WERI-Rb-1 (cell line): ENCODE data around the gene RBCK1.
"Not testable (repeated sequence)": the region's sequence is repeated elsewhere in the genome, so short reads cannot be mapped to it uniquely, and the experiment has no call there.

Source experiments
- DNase-seq: peaks from one replicate; pipeline ENCODE4 v3.0.0-alpha.2; 2020
- H3K27ac ChIP-seq: fragments of 250-450 bp; sonication (Bioruptor Pico); 2 replicates; pipeline ENCODE4 v1.5.1; 2020; ENCODE audit warnings: mild to moderate bottlenecking, moderate library complexity
- H3K27me3 ChIP-seq: fragments of 250-450 bp; sonication (Bioruptor Pico); 2 replicates; pipeline ENCODE4 v1.5.1; 2021; ENCODE audit warnings: mild to moderate bottlenecking, low read depth, moderate library complexity; ENCODE audit not compliant: insufficient read depth, severe bottlenecking
- H3K36me3 ChIP-seq: fragments of 250-450 bp; sonication (Bioruptor Pico); 2 replicates; pipeline ENCODE4 v1.5.1; 2020; ENCODE audit warnings: mild to moderate bottlenecking, moderate library complexity
- H3K4me3 ChIP-seq: 2 replicates; pipeline ENCODE4 v1.5.1; 2011; ENCODE audit warnings: low read depth, mild to moderate bottlenecking, control low read depth, low read length
- H3K9me3 ChIP-seq: fragments of 250-450 bp; sonication (Bioruptor Pico); 2 replicates; pipeline ENCODE4 v1.5.1; 2021; ENCODE audit warnings: mild to moderate bottlenecking, moderate library complexity; ENCODE audit not compliant: severe bottlenecking
- TF ChIP-seq, protein P1 (sequence below): IDR thresholded peaks from 2 replicates; pipeline ENCODE4 v1.5.1; 2011; ENCODE audit warnings: low read depth, mild to moderate bottlenecking, control low read depth, inconsistent platforms, low read length

The RBCK1 gene

DNA sequence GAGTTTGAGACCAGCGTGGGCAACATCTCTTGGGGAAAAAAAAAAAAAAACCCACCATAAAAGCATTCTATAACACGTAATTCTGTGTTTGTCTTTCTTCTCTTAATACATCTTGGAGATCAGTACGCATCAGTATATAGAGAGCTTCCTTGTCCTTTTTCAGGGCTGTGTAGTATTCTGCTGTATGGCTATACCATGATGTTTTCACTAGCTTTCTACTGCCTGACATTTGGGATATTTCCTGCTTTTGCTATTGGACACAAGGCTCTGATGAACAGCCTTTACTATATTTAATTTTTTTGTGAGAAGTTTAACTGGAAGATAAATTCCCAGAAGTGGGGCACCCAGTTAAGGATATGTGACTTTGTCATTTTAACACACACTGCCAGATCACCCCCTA lies 20.6 kb upstream of the RBCK1 start:
- TF ChIP-seq, protein P1, sequence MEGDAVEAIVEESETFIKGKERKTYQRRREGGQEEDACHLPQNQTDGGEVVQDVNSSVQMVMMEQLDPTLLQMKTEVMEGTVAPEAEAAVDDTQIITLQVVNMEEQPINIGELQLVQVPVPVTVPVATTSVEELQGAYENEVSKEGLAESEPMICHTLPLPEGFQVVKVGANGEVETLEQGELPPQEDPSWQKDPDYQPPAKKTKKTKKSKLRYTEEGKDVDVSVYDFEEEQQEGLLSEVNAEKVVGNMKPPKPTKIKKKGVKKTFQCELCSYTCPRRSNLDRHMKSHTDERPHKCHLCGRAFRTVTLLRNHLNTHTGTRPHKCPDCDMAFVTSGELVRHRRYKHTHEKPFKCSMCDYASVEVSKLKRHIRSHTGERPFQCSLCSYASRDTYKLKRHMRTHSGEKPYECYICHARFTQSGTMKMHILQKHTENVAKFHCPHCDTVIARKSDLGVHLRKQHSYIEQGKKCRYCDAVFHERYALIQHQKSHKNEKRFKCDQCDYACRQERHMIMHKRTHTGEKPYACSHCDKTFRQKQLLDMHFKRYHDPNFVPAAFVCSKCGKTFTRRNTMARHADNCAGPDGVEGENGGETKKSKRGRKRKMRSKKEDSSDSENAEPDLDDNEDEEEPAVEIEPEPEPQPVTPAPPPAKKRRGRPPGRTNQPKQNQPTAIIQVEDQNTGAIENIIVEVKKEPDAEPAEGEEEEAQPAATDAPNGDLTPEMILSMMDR: no peak
- H3K9me3 ChIP-seq: no peaks in the 10 kb centered on the region
- no peak overlapping the region for H3K4me3 ChIP-seq
- H3K27me3 ChIP-seq: no peaks in the 10 kb centered on the region
- no peak overlapping the region for H3K27ac ChIP-seq
- H3K36me3 ChIP-seq: peaks cover 29% of the 10 kb centered on the region
- no peak for DNase-seq

DNA sequence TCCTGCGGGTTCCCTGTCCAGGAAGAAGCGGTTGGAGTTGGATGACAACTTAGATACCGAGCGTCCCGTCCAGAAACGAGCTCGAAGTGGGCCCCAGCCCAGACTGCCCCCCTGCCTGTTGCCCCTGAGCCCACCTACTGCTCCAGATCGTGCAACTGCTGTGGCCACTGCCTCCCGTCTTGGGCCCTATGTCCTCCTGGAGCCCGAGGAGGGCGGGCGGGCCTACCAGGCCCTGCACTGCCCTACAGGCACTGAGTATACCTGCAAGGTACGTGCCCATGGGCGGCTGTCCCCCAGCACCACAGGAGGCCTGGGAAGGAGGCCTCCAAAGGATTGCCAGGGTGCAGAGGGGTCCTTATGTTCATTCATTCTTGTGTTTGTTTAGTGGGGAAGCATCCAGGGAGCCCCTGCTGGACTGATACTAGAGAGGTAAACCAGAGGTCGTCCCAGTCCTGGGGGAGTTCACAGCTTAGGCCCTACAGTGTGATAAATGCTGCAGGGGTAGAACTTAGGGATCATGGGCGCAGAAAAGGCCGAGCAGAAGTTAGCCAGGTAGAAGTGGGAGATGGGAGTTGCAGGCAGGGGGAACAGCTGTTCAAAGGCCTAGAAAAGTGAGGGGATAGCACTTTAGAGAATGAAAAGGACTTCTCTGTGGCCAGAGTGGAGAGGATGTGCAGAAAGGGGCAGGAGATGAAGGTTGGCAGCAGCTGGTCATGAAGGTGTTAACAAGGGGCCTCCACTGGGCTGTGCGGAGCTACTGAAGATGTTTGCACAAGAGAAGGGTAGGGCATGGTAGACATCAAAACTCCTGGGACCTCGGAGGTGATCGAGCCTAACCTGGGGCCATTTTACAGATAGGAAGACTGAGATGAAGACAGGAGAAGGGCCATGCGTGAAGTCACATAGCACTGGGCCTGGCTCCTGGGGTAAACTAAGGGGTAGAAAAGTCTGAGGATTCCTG lies 19.8 kb upstream of the RBCK1 start:
- Histone ChIP-seq H3K4me3 (no peak overlapping the region), H3K27ac (no peak overlapping the region), H3K36me3 (peaks cover 31% of the 10 kb centered on the region), H3K27me3 (no peaks in the 10 kb centered on the region), H3K9me3 (no peaks in the 10 kb centered on the region)
- no peak for DNase-seq
- TF ChIP-seq, protein P1: no peak

DNA sequence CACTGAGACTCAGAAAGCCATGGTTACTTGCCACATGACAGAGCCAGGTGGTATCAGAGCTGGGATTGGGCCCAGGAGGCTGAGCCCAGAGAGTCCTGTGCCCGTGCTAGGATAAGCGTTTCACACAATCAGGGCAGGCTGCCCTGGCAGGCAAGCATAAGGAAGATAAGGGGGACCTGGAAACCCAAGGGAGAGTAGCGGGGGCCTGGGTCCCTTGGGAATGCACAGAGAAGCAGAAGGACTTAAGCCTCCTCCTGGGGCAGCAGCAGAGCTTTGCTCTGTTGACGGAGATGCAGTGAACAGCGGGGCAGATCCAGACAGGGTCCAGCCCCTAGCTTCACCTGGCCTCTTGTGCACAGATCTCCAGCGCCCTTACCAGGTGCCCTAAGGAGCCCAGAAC lies 18.9 kb upstream of the RBCK1 start:
- DNase-seq: no peak
- Histone ChIP-seq H3K27me3 (no peaks in the 10 kb centered on the region), H3K9me3 (no peaks in the 10 kb centered on the region), H3K36me3 (peaks cover 35% of the 10 kb centered on the region), H3K4me3 (no peak overlapping the region), H3K27ac (no peak overlapping the region)
- TF ChIP-seq, protein P1: no peak

DNA sequence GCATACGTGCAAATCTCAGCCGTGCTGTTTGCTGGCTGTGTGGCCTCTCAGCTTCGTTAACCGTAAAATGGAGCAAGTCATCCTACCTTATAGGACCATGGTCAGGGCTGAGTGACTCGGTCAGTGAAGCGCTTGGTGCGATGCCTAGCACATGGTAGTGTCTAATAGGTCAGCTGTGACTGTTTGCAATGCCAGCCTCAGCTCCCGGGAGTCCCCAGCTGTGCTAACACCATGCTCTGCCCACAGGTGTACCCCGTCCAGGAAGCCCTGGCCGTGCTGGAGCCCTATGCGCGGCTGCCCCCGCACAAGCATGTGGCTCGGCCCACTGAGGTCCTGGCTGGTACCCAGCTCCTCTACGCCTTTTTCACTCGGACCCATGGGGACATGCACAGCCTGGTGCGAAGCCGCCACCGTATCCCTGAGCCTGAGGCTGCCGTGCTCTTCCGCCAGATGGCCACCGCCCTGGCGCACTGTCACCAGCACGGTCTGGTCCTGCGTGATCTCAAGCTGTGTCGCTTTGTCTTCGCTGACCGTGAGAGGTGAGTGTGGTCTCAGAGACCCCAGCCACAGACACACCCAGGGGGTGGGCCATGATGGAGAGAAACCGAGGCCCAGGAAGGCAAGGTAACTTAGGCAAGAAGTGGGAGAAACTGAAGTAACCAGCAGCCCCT lies 16.9 kb upstream of the RBCK1 start:
- H3K36me3 ChIP-seq: peaks cover 46% of the 10 kb centered on the region
- H3K27me3 ChIP-seq: no peaks in the 10 kb centered on the region
- H3K4me3 ChIP-seq: no peak overlapping the region
- DNase-seq: no peak
- TF ChIP-seq, protein P1: no peak
- no peak overlapping the region for H3K27ac ChIP-seq
- no peaks in the 10 kb centered on the region for H3K9me3 ChIP-seq

DNA sequence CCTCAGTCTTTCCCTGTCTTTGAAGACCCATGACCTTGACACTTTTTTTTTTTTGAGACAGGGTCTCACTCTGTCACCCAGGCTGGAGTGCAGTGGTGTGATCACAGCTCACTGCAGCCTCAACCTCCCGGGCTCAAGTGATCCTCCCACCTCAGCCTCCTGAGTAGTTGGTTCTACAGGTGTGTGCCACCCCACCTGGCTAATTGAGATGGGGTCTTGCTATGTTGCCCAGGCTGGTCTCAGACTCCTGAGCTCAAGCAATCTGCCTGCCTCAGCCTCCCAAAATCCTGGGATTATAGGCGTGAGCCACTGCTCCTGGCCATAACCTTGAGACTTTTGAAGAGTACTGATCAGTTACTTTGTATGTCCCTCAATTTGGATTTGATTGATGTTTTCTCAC lies 14.8 kb upstream of the RBCK1 start:
- H3K9me3 ChIP-seq, H3K4me3 ChIP-seq, DNase-seq, H3K27ac ChIP-seq, H3K27me3 ChIP-seq: not testable (repeated sequence)
- H3K36me3 ChIP-seq: peaks cover 49% of the 10 kb centered on the region

DNA sequence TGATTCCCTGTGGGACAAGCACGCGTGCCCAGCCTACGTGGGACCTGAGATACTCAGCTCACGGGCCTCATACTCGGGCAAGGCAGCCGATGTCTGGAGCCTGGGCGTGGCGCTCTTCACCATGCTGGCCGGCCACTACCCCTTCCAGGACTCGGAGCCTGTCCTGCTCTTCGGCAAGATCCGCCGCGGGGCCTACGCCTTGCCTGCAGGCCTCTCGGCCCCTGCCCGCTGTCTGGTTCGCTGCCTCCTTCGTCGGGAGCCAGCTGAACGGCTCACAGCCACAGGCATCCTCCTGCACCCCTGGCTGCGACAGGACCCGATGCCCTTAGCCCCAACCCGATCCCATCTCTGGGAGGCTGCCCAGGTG lies 11.9 kb upstream of the RBCK1 start:
- TF ChIP-seq, protein P1: no peak
- no peak overlapping the region for H3K27ac ChIP-seq
- DNase-seq: no peak
- H3K4me3 ChIP-seq: no peak overlapping the region
- H3K36me3 ChIP-seq: peaks cover 36% of the 10 kb centered on the region
- no peaks in the 10 kb centered on the region for H3K27me3 ChIP-seq
- no peaks in the 10 kb centered on the region for H3K9me3 ChIP-seq
